ENCODE data around the gene OTUB1.
A peak's percentile ranks its signal among the peaks of the same experiment; 100 is the strongest.

Gene OTUB1

DNA sequence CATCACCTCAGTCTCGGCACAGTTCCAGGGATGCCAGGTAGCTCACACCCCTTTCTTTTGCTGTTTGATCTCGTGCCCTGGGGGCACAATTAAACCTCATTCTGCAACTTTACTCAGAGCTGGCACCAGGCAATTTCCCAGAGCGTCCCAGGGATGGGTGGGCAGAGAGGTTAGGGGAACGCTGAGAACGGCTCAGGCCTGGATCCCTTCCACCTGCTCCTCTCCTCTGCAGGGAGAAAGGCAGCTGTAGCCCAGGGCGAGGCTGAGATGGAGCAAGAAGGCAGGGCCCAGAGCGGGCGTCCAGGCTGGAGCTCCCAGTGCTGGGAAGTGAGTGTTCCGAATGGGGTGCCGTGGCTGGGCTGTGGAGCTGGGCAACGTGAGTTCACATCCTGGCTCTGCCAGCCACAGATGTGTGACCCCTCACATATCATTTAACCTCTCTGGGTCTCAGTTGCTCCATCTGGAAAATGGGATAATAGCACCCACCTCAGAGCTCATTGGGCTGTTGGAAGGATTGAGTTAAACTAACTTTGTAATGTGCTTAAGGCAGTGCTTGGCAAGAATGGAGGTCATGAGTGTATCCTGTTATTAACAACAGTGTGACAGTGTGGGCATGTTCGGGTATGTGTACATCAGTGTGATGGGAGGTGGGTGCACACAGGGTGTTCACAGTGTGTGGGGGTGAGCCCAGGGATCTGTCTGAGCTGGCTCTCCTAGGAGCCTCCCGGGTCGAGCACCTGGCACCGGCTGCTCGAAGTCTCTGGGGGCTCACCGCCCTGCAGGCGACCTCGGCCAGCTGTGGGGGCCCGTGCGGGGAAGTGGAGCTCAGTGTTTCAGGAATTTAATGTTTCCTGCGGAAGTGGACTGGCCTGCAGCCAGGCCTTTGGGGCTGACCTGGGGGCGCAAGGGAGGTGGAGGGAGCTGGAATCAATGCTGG is 15.5 kb downstream of the OTUB1 start:
- intact Hi-C loops (cut with DNase I): loop anchor here (5.0 kb wide), 1 partner anchor 36 kb away; the partner anchor contains the start of gene FLRT1

DNA sequence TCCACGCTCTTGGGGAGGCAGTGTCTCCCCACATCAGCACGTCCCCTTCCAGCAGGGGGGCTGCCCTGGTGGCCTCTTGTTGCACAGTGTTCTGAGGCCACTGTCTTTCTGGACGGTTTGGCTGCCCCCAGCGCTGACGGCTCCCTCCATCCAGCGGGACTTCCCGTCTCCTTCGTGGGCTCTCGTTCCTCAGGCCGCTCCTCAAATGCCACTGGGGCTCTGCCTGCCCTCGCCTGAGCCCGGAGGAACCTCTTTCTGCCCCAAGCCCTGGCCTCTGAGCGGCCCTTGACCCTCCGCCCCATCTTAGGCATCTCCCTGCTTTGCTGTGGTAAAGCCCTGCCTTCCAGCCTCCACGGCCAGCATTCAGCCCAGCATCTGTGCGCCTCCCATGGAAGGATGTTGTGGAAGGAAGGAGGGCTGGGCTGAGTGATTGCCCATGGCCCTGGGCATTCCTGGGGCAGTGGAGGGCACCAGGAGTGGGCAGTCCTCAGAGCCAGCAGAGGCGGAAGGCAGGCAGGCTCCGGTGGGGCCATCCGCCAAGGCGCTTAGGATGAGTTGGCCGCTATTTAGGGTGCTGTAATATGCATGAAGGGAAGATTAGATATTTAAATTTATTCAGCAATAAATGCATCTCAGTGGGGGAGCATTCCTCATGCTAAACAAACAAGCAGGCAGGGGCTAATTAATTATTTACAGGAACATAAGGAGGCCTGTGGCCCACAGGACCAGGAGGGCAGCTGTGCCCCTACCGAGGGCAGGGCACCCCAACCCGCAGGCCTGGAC is 17.8 kb downstream of the OTUB1 start:
- DNase-seq: no peak
- intact Hi-C loops (cut with DNase I): loop anchor here (5.0 kb wide), 1 partner anchor 33 kb away; the partner anchor contains the start of gene FLRT1

More for the DNA sequence above, 15.5 kb downstream of the OTUB1 start:
- no peak for DNase-seq

DNA sequence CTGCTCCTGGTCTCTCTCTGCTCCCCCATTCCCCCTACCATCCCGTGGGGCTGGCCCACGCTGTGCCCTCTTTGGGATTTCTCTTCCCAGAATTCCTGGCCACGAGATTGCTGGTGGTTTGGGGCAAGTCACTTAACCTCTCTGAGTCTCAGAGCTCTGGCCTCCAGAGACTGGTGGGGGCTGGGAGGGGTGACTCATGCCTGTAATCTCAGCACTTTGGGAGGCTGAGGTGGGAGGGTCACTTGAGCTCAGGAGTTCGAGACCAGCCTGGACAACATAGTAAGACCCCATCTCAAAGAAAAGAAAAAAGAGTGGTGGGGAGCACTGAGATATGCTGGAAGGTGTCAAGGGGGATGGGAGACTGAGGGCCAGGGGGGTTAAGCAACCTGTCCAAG is 18.3 kb downstream of the OTUB1 start:
- DNase-seq: no peak
- intact Hi-C loops (cut with DNase I): loop anchor here (5.0 kb wide), 1 partner anchor 33 kb away; the partner anchor contains the start of gene FLRT1

DNA sequence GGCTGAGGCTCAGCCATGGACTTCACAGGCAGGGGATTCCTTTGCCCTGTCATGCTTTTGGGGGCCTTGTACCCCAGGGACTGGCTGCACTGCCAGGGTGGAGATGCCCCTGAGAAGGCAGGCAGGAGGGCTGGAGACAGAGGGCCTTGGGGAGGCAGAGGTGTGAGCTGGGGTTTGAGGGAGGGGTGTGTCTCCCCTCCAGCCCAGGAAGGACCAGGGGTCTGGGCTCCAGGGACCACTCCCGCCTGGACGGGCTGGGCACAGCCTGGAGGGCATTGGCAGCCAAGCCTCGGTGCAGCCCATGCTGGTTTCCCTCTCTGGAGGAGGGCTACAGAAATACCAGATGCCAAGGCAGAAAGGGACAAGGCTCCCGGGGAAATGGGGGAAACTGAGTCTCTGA is 19.5 kb downstream of the OTUB1 start:
- DNase-seq: no peak
- intact Hi-C loops (cut with DNase I): no loop called here

DNA sequence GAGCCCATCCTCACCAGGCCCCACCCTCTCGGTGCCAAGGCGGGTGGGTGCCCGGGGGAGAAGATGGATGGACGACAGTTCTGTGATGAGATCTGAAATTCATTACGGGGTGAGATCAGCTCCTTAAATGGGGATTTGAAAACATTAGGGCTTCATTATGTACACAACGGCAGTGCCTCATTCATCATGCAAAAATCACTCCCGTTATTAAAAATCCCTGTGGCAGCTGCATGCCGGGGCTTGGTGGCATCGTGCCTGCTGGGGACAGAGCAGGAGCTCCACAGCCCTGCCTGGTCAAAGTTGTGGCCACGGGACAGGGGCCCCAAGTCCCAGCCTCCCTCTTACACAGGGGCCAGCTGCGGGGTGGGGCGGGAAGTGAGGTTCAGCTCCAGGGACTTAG is 20.2 kb downstream of the OTUB1 start:
- intact Hi-C loops (cut with DNase I): no loop called here
- DNase-seq: no peak

DNA sequence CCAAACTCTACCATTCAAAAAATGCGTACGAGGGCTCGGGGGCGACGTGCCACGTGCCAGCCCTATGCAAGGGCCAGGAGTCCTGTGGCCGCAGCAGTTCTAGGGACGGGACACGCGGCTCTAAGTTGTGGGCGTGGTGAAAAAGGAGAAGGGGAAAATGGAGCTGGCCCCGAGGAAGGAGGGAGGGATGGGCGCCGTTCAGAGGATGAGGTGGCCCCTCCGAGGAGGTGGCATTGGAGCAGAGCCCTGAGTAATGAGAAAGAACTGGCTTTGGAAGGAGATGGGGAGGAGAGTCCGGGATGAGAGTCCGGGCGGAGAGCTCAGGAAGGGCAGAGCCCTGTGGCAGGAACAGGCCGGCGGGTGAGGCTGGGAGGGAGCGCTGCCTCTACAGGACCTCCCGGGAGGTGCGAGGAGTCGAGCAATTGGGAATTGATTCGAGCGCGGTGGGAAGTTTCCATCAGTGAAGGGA is 21.0 kb downstream of the OTUB1 start:
- intact Hi-C loops (cut with DNase I): no loop called here
- DNase-seq: no peak

DNA sequence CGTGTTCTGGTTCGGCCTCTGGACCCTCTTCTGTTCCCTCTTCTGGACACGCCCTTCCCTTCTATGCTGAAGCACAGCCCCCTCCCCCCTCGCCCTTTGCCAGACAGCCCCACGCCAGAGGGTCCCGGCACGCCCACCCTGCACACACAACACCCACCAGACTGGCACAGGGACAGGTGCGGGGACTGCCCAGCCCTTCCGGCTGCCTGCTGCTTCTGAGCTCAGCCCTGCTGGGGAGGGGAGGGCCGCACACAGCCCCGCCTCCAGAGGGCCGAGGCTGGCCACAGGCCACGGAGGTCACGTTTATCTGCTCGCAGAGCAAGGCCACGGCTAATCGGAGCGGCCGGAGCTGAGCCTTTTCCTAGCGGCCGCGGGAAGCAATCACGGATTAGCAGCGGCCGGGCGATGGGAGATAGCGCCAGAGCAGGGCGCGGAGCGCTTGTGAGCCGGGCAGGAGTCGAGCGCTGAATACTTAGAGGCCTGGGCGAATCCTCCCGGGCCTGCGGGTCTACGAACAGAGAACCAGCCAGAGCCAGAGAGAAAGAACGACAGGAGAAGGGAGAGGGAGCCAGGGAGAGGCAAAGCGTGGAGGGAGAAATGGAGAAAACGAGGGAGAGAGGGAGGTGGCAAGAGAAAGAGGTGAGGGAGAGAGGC is 21.5 kb downstream of the OTUB1 start:
- DNase-seq: peak in 9 of 10 donors; percentile 45 to 93 (median 67)
- intact Hi-C loops (cut with DNase I): no loop called here

DNA sequence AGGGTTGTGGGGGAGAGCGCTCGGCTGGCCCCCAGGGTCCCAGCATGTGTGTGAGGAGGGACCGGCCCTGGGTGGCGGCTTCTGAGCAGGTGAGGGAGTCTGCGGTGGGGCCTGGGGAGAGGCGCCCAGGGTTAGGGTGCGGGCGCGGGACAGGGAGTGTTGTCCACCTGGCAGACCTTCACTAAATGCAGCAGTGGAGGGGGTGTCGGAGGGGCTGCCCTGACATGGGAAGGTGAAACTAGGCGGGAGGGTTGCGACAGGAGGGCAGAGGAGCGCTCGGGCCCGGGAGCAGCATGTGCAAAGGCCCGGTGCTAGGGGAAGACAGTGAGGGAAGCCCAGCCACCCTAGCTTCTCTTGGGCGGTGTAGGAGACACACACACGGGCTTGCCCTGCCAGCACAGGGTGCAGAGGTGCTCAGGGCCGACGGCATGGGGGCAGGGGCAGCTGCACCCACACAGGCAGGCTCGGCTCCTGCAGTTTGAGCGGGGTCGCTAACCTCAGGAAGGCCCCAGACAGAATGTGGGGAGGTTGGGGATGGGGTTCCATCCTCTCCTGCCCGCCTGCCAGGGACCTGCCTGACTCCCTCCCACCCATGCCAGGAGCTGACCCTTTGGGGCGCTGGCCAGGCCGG is 22.2 kb downstream of the OTUB1 start:
- DNase-seq: no peak
- intact Hi-C loops (cut with DNase I): no loop called here

DNA sequence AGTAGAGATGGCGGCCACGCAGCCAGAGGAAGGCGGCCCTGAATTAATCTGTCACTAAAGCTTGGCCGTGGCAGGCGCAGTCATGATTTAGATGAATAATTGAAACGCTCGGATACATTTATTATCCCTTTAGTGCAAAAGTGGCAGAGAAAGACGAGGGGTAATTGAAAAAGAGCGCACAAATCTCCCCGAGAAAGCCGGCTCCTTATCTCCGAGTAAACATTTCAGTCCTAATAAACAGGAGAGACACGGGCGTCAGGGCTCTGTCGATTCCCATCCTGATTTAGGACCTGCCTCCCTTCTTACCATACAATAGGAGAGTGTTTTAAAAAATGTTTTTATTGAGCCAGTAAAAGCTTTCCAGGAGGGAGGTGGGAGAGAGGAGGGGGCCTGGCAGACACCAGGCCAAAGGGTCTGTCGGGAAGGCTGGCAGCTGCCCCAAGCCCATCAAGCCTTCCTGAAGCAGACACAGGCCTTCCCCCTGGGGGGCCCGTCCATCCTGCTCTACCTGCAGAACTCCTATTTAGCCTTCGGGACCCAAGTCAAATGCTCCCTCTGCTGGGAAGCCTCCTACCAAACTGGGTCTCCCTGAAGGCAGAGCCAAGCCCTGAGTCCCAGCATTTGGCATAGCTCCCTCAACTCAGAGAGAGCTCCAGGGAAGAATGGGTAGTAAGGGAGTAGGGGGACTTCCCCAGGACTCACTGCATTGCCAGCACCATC is 22.8 kb downstream of the OTUB1 start:
- DNase-seq: no peak

DNA sequence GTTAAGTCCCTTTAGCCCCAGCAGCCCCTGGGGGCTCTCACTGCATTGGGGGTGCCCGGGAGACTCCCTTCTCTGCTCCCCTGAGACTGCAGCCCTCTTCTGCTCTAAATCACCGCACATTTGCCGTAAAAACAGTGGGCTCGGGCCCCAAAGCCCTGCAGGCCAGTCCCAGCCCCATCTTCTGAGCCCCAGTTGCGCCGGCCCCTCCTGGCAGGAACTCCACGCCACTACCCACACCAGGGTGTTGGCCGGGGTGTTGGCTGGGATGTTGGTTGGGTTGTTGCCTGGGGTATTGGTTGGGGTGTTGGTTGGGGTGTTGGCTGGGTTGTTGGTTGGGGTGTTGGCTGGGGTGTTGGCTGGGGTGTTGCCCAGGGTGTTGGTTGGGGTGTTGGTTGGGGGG is 23.5 kb downstream of the OTUB1 start:
- intact Hi-C loops (cut with DNase I): no loop called here
- DNase-seq: no peak

More for the DNA sequence above, 22.8 kb downstream of the OTUB1 start:
- intact Hi-C loops (cut with DNase I): no loop called here

DNA sequence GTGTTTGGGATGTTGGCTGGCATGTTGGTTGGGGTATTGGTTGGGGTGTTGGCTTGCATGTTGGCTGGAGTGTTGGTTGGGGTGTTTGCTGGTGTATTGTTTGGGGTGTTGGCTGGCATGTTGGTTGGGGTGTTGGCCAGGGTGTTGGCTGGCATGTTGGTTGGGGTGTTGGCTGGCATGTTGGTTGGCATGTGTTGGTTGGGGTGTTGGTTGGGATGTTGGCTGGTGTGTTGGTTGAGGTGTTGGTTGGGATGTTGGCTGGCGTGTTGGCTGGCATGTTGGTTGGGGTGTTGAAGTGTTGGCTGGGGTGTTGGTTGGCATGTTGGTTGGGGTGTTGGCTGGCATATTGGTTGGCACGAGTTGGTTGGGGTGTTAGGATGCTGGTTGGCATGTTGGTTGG is 24.5 kb downstream of the OTUB1 start:
- intact Hi-C loops (cut with DNase I): no loop called here
- no peak for DNase-seq

DNA sequence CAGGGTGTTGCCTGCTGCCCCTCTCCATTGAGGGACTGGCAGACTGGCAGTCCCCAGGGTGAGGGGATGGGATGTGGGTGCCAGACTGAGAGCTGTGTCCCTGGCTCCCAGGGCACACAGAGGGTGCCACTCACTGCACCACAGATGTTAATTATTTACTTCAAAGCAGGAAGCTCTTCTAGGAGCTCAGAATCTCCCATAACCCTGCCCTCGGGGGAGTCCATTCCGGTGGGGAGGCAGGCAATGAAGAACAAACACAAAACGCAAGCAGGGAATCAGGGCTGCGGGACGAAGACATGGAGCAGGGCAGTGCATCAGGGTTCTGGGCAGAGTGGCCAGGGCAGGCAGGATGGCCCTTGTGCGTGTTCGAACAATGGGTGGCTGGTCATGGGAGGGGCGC is 25.1 kb downstream of the OTUB1 start:
- intact Hi-C loops (cut with DNase I): no loop called here
- no peak for DNase-seq

DNA sequence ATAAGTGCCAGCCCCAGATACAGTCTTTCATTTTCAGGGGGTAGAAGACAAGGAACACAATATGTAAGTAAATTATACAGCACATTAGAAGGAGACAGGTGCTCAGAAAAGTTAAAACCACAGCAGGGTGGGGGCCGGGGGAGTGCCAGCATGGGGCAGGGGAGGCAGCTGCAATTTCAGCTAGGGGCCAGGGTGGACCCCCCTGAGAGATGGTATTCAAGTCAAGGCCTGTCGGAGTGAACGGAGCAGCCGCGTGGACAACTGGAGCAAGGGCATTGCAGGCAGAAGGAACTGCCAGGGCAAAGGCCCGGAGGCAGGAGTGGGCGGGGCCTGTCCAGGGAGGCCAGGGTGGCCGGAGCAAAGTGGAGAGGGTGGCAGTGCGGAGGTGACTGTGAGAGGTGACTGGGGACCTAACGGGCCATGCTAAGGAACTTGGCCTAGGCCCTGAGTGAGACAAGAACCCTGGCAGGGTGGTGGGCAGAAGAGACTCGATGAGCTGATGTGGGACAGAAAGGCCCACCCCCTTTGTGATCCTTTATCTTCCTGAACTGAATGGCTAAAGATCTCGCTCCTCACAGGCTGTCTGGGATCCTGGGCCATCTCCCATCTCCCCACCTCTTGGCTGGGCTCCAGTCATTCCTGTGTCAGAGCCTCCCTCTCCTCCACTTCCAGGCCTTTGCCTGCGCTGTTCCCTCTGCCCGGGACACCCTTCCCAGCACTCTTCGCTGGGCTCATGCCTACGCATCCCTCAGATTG is 27.1 kb downstream of the OTUB1 start:
- no peak for DNase-seq
- intact Hi-C loops (cut with DNase I): no loop called here

DNA sequence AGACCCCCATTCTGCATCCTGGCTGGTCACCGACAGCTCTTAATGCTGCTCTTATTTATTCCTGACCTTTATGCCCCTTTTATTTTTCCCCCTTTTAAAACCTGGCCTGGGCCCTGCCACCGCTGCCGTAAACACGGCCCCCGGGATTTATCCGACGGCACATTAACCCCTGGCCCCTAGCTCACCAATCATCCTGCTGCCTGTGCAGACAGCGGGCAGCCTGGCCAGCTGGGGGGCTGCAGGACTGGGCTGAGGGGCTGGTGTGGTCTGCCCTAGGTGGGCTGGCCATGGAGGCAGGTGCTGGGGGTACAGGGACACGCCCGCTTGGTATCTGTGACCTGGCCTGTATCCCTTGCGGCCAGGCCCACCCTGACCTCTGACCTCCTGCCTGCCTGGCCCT is 28.1 kb downstream of the OTUB1 start:
- intact Hi-C loops (cut with DNase I): no loop called here
- no peak for DNase-seq

DNA sequence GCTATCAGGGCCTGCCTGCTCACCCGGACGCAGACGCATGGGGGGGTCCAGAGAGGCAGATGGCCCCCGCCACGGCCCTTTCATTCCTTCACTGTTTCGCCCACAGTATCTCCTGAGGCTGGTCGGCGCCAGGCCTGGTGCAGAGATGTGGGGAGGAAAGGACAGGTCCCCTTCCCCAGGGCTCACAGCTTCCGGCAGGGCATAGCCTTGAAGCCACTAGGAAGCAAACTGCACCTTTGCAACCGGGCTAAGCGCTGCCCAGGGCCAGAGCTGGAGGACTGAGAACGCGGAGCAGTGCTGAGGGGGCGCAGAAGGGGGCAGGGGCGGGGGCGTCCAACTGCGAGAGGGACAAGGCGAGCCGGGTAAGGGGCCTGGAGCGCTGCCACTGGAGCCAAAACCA is 29.3 kb downstream of the OTUB1 start:
- intact Hi-C loops (cut with DNase I): no loop called here
- no peak for DNase-seq

DNA sequence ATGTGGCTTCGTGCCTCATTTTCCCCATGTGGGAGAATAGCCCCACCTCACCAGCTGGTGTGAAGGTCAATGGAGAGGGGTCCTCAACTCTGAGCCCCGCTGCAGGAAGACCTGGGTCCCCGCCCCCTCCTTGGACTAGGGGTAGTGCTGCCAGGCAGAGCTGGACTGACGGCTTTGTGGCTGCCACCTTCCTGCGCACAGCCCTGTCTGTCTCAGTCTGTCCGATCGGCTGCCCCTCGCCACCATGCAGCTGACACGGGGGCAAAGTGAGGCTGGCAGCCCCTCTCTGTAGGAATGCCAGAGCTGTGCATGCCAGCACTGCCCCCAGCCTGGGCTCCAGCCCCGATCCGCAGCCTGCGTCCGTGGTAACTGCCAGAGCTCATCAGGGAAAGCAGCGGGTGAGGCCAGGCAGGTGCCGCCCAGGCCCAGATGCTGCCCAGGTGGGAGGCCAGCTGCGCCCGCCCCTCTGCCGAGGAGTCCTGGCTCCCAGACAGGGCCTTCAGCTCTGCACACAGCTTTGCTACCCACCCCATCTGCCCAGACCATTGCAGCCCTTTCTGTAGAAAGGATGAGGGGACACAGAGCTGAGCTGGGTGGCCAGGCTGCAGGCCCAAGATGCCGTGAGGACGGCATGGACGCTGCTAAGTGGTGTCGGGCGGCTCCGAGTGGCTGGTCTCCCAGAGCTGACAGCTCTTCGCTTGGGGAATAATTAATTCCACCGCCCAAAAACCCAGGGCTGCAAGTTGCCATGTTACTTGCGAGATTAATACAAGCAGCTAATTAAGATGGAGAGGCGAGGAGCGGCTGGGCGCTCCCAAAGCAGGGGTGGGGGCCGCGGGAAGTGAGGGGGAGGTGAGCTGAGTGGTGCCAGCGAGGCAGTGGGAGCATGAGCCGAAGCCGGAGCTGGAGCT is 30.0 kb downstream of the OTUB1 start:
- DNase-seq: no peak

DNA sequence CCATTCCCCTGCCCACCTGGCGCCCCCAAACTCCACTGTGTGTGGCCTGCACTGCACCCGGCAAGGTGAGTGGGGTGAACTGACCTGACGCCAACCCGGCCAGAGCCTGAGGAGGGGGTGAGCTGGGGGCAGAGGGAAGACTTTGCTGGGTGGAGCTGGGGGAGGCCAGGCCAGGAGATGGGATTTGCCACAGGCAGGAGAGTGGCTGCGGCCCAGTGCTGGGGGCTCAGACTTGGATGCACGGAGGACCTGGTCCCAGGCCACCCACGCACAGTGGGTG is 31.6 kb downstream of the OTUB1 start:
- no peak for DNase-seq
- intact Hi-C loops (cut with DNase I): no loop called here

More for the DNA sequence above, 30.0 kb downstream of the OTUB1 start:
- intact Hi-C loops (cut with DNase I): no loop called here

DNA sequence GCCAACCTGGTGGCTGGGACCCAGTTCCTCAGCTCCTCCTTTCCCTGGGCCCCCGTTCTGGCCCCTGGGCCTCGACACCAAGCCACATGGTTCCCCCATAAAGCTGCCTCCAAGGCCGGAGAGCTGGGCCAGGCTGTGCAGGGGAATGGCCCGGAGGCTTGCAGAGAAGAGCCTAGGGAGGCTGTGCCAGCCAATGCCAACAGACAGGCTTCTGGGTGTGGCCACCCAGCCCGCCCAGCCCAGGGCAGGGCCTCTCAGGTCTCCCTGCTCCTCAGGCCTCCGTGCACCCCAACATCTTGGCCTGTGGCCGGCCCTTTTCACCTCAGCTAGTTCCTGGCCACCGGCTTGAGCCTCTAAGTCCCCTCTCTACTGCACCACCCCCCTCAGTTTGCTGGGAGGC is 32.1 kb downstream of the OTUB1 start:
- no peak for DNase-seq
- intact Hi-C loops (cut with DNase I): no loop called here

Measured in posterior cingulate gyrus (tissue), 11 donors.